HL-60 (cell line): ENCODE results near the gene PLLP.

Source experiments
- DNase-seq, 2 experiments: peaks; one replicate each; pipeline ENCODE4 v3.0.0-alpha.2; 2010 to 2020; ENCODE audit warnings: low read depth in 1 of 2, low spot score in 1 of 2
- H3K27ac ChIP-seq: fragments of 250-450 bp; sonication (Bioruptor Pico); replicated peaks from 2 replicates; pipeline ENCODE4 v1.5.1; 2020; ENCODE audit warnings: mild to moderate bottlenecking, moderate library complexity
- H3K27me3 ChIP-seq: fragments of 250-450 bp; sonication (Bioruptor Pico); 2 replicates; pipeline ENCODE4 v1.5.1; 2021; ENCODE audit warnings: mild to moderate bottlenecking, moderate library complexity; ENCODE audit not compliant: insufficient read depth, poor library complexity, severe bottlenecking
- H3K4me3 ChIP-seq: replicated peaks from 2 replicates; pipeline ENCODE4 v1.5.1; 2011; ENCODE audit warnings: mild to moderate bottlenecking, control low read depth, low read length; ENCODE audit not compliant: insufficient read depth
- GABPA ChIP-seq: IDR thresholded peaks from 2 replicates; pipeline ENCODE4 v1.6.1; 2012; ENCODE audit warnings: low read depth
- POLR2AphosphoS5 ChIP-seq: IDR thresholded peaks from 2 replicates; pipeline ENCODE4 v1.6.1; 2012; ENCODE audit warnings: low read depth
- REST ChIP-seq: IDR thresholded peaks from 2 replicates; pipeline ENCODE4 v1.6.1; 2012; ENCODE audit warnings: low read depth; ENCODE audit not compliant: insufficient replicate concordance
- SPI1 ChIP-seq: IDR thresholded peaks from 2 replicates; pipeline ENCODE4 v1.6.1; 2012; ENCODE audit warnings: low read depth, mild to moderate bottlenecking, borderline replicate concordance
- TF ChIP-seq, protein P1 (sequence below): IDR thresholded peaks from one replicate; pipeline ENCODE4 v1.5.1; 2011; ENCODE audit warnings: low read length, control low read depth, inconsistent platforms; ENCODE audit not compliant: insufficient read depth

The PLLP gene

GRCh38 chr16:57324749-57325148 is 40.3 kb upstream of the PLLP start:
- TF ChIP-seq GABPA = no peak
- no peak for TF ChIP-seq REST
- no peak for TF ChIP-seq POLR2AphosphoS5
- no peak for TF ChIP-seq SPI1
- TF ChIP-seq, protein P1, sequence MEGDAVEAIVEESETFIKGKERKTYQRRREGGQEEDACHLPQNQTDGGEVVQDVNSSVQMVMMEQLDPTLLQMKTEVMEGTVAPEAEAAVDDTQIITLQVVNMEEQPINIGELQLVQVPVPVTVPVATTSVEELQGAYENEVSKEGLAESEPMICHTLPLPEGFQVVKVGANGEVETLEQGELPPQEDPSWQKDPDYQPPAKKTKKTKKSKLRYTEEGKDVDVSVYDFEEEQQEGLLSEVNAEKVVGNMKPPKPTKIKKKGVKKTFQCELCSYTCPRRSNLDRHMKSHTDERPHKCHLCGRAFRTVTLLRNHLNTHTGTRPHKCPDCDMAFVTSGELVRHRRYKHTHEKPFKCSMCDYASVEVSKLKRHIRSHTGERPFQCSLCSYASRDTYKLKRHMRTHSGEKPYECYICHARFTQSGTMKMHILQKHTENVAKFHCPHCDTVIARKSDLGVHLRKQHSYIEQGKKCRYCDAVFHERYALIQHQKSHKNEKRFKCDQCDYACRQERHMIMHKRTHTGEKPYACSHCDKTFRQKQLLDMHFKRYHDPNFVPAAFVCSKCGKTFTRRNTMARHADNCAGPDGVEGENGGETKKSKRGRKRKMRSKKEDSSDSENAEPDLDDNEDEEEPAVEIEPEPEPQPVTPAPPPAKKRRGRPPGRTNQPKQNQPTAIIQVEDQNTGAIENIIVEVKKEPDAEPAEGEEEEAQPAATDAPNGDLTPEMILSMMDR = no peak
- Histone ChIP-seq H3K27me3 (no peaks in the 10 kb centered on the region), H3K4me3 (no peak overlapping the region), H3K27ac (no peak overlapping the region)
- DNase-seq = no peak

- Histone ChIP-seq H3K4me3 (no peak overlapping the region), H3K27me3 (no peaks in the 10 kb centered on the region), H3K27ac (no peak overlapping the region)
- no peak for DNase-seq
- no peak for TF ChIP-seq SPI1
- TF ChIP-seq, protein P1 = no peak
- no peak for TF ChIP-seq REST
- no peak for TF ChIP-seq GABPA
- TF ChIP-seq POLR2AphosphoS5 = no peak
These were observed 35.2 kb upstream of the PLLP start for GRCh38 chr16:57319646-57320045.

GRCh38 chr16:57318240-57318970 is 33.9 kb upstream of the PLLP start:
- Histone ChIP-seq H3K27me3 (no peaks in the 10 kb centered on the region), H3K4me3 (no peak overlapping the region), H3K27ac (no peak overlapping the region)
- TF ChIP-seq, protein P1 = no peak
- TF ChIP-seq REST (no peak), GABPA (no peak), SPI1 (no peak), POLR2AphosphoS5 (no peak)
- no peak for DNase-seq
